NCI-H774 (cell line): ENCODE data around the gene EIPR1.

Experiments used
- DNase-seq: peaks from one replicate; lab custom pipeline; 2025; lab: John Stamatoyannopoulos, UW

EIPR1 gene

GRCh38 chr2:3377612-3378432, at the start of gene EIPR1:
Gene EIPR1, minus strand, starts transcription at chr2:3377818. Its CDS starts 129 bp downstream, at chr2:3377689.
- peak; percentile 99 for DNase-seq

- no peak for DNase-seq
Measured at GRCh38 chr2:3427272-3427671, 49.7 kb upstream of the EIPR1 start.

GRCh38 chr2:3426615-3427014, 49.0 kb upstream of the EIPR1 start:
- DNase-seq, result no peak

GRCh38 chr2:3424171-3424795, 46.7 kb upstream of the EIPR1 start:
- DNase-seq, result no peak

GRCh38 chr2:3423492-3424170, 46.0 kb upstream of the EIPR1 start:
- DNase-seq, result no peak

- DNase-seq, result no peak
Measured at GRCh38 chr2:3422161-3422779, 44.7 kb upstream of the EIPR1 start.

GRCh38 chr2:3421580-3421979, 44.0 kb upstream of the EIPR1 start:
- DNase-seq, result no peak

- DNase-seq, result no peak
Measured at GRCh38 chr2:3420769-3421397, 43.3 kb upstream of the EIPR1 start.

- no peak for DNase-seq
Measured at GRCh38 chr2:3420076-3420768, 42.6 kb upstream of the EIPR1 start.

- no peak for DNase-seq
Measured at GRCh38 chr2:3418766-3419404, 41.3 kb upstream of the EIPR1 start.

GRCh38 chr2:3414133-3414860, 36.7 kb upstream of the EIPR1 start:
- DNase-seq, result no peak

- no peak for DNase-seq
Measured at GRCh38 chr2:3413697-3414096, 36.1 kb upstream of the EIPR1 start.

GRCh38 chr2:3411103-3411502, 33.5 kb upstream of the EIPR1 start:
- DNase-seq, result no peak

- no peak for DNase-seq
Measured at GRCh38 chr2:3409627-3410170, 32.1 kb upstream of the EIPR1 start.

GRCh38 chr2:3408781-3409180, 31.2 kb upstream of the EIPR1 start:
- no peak for DNase-seq

- no peak for DNase-seq
Measured at GRCh38 chr2:3406501-3406900, 28.9 kb upstream of the EIPR1 start.

GRCh38 chr2:3405876-3406275, 28.3 kb upstream of the EIPR1 start:
- DNase-seq, result no peak

GRCh38 chr2:3405307-3405706, 27.7 kb upstream of the EIPR1 start:
- no peak for DNase-seq

- DNase-seq, result no peak
Measured at GRCh38 chr2:3404349-3404894, 26.8 kb upstream of the EIPR1 start.
